HEK293 (cell line): Measurements from ENCODE around the gene TCEAL4.

ENCODE experiments used
- SCRT1 ChIP-seq: fragments of 450-650 bp; formaldehyde crosslinking; IDR thresholded peaks from 2 replicates; pipeline ENCODE4 v1.5.1; 2016; ENCODE audit warnings: missing biosample characterization, missing genetic modification characterization, borderline replicate concordance
- TF ChIP-seq, protein P1 (sequence below): fragments of 450-650 bp; formaldehyde crosslinking; IDR thresholded peaks from 2 replicates; pipeline ENCODE4 v1.5.1; 2016; ENCODE audit warnings: missing biosample characterization, missing genetic modification characterization
- TF ChIP-seq, protein P2 (sequence below): fragments of 450-650 bp; formaldehyde crosslinking; IDR thresholded peaks from 2 replicates; pipeline ENCODE4 v1.5.1; 2016; ENCODE audit warnings: missing biosample characterization, missing genetic modification characterization, low read depth

DNA sequence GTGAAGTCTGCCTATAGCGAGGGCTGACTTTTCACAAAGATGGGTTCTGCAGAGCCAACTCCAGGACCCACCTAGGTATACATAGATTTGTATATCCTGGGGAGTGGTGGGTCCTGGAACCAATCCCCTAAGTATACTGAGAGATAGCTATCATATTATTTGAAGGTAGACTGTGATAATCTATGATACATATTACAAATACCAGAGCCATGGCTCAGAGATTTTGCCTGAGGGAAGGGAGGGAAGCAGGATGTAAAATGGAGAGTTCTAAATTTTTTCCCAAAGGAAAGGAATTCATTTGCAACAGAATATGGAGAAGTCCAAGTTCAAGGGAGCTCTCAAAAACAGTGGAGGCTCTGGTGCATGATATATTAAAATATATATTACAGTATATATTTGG lies 29.7 kb downstream of the TCEAL4 start:
- TF ChIP-seq, protein P1, sequence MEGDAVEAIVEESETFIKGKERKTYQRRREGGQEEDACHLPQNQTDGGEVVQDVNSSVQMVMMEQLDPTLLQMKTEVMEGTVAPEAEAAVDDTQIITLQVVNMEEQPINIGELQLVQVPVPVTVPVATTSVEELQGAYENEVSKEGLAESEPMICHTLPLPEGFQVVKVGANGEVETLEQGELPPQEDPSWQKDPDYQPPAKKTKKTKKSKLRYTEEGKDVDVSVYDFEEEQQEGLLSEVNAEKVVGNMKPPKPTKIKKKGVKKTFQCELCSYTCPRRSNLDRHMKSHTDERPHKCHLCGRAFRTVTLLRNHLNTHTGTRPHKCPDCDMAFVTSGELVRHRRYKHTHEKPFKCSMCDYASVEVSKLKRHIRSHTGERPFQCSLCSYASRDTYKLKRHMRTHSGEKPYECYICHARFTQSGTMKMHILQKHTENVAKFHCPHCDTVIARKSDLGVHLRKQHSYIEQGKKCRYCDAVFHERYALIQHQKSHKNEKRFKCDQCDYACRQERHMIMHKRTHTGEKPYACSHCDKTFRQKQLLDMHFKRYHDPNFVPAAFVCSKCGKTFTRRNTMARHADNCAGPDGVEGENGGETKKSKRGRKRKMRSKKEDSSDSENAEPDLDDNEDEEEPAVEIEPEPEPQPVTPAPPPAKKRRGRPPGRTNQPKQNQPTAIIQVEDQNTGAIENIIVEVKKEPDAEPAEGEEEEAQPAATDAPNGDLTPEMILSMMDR (tag by site-specific recombination) = no peak
- TF ChIP-seq, protein P2, sequence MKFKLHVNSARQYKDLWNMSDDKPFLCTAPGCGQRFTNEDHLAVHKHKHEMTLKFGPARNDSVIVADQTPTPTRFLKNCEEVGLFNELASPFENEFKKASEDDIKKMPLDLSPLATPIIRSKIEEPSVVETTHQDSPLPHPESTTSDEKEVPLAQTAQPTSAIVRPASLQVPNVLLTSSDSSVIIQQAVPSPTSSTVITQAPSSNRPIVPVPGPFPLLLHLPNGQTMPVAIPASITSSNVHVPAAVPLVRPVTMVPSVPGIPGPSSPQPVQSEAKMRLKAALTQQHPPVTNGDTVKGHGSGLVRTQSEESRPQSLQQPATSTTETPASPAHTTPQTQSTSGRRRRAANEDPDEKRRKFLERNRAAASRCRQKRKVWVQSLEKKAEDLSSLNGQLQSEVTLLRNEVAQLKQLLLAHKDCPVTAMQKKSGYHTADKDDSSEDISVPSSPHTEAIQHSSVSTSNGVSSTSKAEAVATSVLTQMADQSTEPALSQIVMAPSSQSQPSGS = no peak
- TF ChIP-seq SCRT1 = no peak
